Ovary (tissue), 9 donors: Measurements from ENCODE around the gene SLFN5. TPM values are rescaled to one million over a fixed set of nuclear protein-coding genes. Genes with fewer than 3 reads are reported as not detected.

Experiments
- DNase-seq, 5 donors: peaks; one replicate each; pipeline ENCODE4 v3.0.0-alpha.2; 2019 to 2020
- H3K27ac ChIP-seq, 2 donors: fragments of 200-600 bp; one replicate each; pipeline versions ENCODE4 v1.5.1 to v1.8.0; 2019 to 2022
- H3K27me3 ChIP-seq: fragments of 200-600 bp; one replicate; pipeline ENCODE4 v1.8.0; 2022
- H3K36me3 ChIP-seq: fragments of 200-600 bp; sonication (generic); one replicate; pipeline ENCODE4 v1.5.1; 2019
- H3K4me1 ChIP-seq: one replicate; pipeline ENCODE4 v1.8.1; 2013; ENCODE audit warnings: mild to moderate bottlenecking, moderate library complexity; ENCODE audit not compliant: insufficient read depth
- H3K4me3 ChIP-seq: fragments of 200-600 bp; sonication (generic); one replicate; pipeline ENCODE4 v1.5.1; 2017
- H3K9me3 ChIP-seq, 2 donors: fragments of 200-600 bp in 1 of 2; sonication (generic) in 1 of 2; one replicate each; pipeline versions ENCODE4 v1.5.1 to v1.8.1; 2013 to 2019; ENCODE audit warnings: mild to moderate bottlenecking in 1 of 2, moderate library complexity in 1 of 2
- CTCF ChIP-seq, 3 donors: fragments of 450-650 bp in 2 of 3; fragments of 200-600 bp in 1 of 3; IDR thresholded peaks; one replicate each; pipeline versions ENCODE4 v1.5.1 to v1.8.0; 2016 to 2022; ENCODE audit warnings: antibody characterized with exemption in 3 of 3, mild to moderate bottlenecking in 1 of 3
- EP300 ChIP-seq: sonication (generic); formaldehyde crosslinking; IDR thresholded peaks from one replicate; pipeline ENCODE4 v1.6.1; 2017; ENCODE audit warnings: antibody characterized with exemption
- POLR2A ChIP-seq: fragments of 450-650 bp; IDR thresholded peaks from one replicate; pipeline ENCODE4 v1.6.1; 2017; ENCODE audit warnings: antibody characterized with exemption, mild to moderate bottlenecking, moderate library complexity
- WGBS, 3 donors: extraction: QIAGEN DNeasy Blood & Tissue Kit in 1 of 3; methylation state at CpG; one replicate each; pipeline versions ENCODE4 v1.1.5 to v1.1.7; 2013 to 2017; 5-methylcytosine and 5-hydroxymethylcytosine counted together
- intact Hi-C, 4 donors: fragments of 100-400 bp; cut with DNase I; formaldehyde crosslinking; loops; one replicate each; pipeline versions ENCODE4 v1.11.0 to v1.15.1; 2022 to 2023
- polyA plus RNA-seq, 2 donors: library from polyadenylated mRNA; stranded (reverse); fragments of 200-250 nt in 1 of 2; fragments of 350-450 nt in 1 of 2; fragmentation: Illumina TruSeq in 1 of 2; extraction: RNeasy Lipid Tissue Mini Kit (QIAGEN cat#74804) in 1 of 2; gene quantifications; one replicate each; pipeline ENCODE4 v1.2.3, GENCODE V29; 2013 to 2014
- total RNA-seq, 7 donors: library from RNA; depleted of rRNA in 2 of 7; stranded (reverse); fragments of >200 nt in 2 of 7; fragmentation: NEBNext Ultra II Directional in 3 of 7; extraction: Animal tissue kit (Norgen Biotek cat#: 25700) in 3 of 7; gene quantifications; one replicate each; pipeline versions ENCODE4 v1.1.0 to v1.2.4, GENCODE V29; 2016 to 2023
- donor health status: DM: no; HTN: no; CAD: no; lungs with moderate emphysema.
- donor health status: DM: no; HTN: no; CAD: no.
- donor health status: Bipolar disorder and iron deficiency.
- donor health status: DM: yes; HTN: yes; CAD: no.
- donor health status: DM: no; HTN: no; CAD: no.
- donor health status: DM: yes; HTN: yes; CAD: no.

SLFN5 gene
- total and polyA plus RNA-seq, 9 donors = 4.5 to 22.7 (median 17.9) TPM

DNA sequence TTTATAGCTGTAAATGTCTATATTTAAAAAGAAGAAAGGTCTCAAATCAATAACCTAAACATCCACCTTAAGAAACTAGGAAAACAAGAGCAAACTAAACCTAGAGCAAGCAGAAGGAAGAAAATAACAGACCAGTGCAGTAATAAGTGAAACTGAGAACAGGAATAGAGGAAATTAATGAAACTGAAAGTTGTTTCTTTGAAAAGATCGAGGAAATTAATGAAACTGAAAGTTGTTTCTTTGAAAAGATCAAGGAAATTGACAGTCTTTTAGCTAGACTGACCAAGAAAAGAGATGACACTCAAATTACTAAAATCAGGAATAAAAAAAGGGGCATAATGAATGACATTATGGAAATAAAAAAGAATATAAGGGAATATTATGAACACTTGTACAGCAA lies 46.4 kb downstream of the SLFN5 start:
- H3K9me3 ChIP-seq = no peaks in the 10 kb centered on the region

DNA sequence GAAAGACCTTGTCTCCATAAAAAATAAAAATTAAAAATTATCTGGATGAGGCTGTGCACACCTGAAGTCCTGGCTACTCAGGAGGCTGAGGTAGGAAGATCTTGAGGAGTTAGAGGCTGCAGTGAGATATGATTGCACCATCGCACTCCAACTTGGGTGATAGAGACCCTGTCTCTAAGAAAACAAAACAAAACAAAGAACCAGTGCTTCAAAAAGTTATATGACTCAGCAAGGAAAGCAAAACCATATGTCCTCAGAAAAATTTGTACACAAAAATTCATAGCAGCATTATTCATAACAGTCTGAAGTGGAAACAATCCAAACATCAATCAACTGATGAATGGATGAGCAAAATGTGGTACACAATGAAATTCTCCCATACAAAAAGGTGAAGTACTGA lies 48.9 kb downstream of the SLFN5 start:
- WGBS, 3 donors = 52 to 73% (median 69%) methylated on average over 1 of the region's 1 CpG
- Histone ChIP-seq H3K9me3 (no peaks in the 10 kb centered on the region), H3K27ac (no peak overlapping the region), H3K4me1 (no peaks in the 10 kb centered on the region), H3K4me3 (no peak overlapping the region), H3K27me3 (no peaks in the 10 kb centered on the region), H3K36me3 (no peaks in the 10 kb centered on the region)
- DNase-seq = no peak
- intact Hi-C loops = no loop called here
- TF ChIP-seq EP300 = no peak
- no peak for TF ChIP-seq CTCF (IDR thresholded peaks at IDR 0.05)
- TF ChIP-seq POLR2A = no peak

More for the DNA sequence above, 46.4 kb downstream of the SLFN5 start:
- Histone ChIP-seq H3K27ac (no peak overlapping the region), H3K4me1 (no peaks in the 10 kb centered on the region), H3K36me3 (no peaks in the 10 kb centered on the region), H3K27me3 (no peaks in the 10 kb centered on the region), H3K4me3 (no peak overlapping the region)
- TF ChIP-seq EP300 (no peak), POLR2A (no peak), CTCF (IDR thresholded peaks at IDR 0.05) (no peak)
- intact Hi-C loops = no loop called here
- WGBS, 3 donors = 65 to 73% (median 67%) methylated on average over 1 of the region's 1 CpG
- DNase-seq = no peak

DNA sequence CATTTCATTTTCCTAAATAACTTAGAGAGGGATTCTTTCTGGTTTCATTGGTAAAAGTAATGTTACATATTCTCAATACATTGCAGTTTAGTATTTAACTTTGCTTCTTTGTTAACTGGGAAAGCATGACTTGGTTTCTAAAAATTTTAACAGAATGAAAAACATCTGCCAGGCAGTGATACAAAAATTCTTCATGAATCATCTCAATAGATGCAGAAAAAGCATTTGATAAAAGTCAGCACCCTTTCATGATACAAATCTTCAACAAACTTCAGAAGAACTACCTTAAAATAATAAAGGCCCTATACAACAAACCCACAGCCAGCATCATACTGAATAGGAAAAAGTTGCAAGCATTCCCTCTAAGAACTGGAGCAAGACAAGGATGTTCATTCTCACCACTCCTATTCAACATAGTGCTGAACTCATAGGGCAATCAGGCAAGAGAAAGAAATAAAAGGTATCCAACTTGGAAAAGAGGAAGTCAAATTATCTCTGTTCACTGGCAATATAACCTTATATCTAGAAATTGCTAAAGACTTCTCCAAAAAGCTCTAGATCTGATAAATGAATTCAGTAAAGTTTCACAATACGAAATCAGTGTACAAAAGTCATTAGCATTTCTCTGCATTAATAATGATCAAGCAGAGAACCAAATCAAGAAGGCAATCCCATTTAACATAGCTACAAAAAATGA lies 50.4 kb downstream of the SLFN5 start:
- Histone ChIP-seq H3K27me3 (no peaks in the 10 kb centered on the region), H3K4me3 (no peak overlapping the region), H3K36me3 (no peaks in the 10 kb centered on the region), H3K27ac (no peak overlapping the region), H3K9me3 (no peaks in the 10 kb centered on the region), H3K4me1 (no peaks in the 10 kb centered on the region)
- TF ChIP-seq POLR2A (no peak), EP300 (no peak), CTCF (IDR thresholded peaks at IDR 0.05) (no peak)
- no peak for DNase-seq
- 51 to 66% (median 54%) methylated on average over 1 of the region's 1 CpG for WGBS, 3 donors
- intact Hi-C loops = no loop called here

GRCh38 chr17:35294756-35295155 lies 51.9 kb downstream of the SLFN5 start:
- Histone ChIP-seq H3K4me1 (no peaks in the 10 kb centered on the region), H3K27ac (no peak overlapping the region), H3K27me3 (no peaks in the 10 kb centered on the region), H3K9me3 (no peaks in the 10 kb centered on the region), H3K36me3 (no peaks in the 10 kb centered on the region), H3K4me3 (no peak overlapping the region)
- intact Hi-C loops = no loop called here
- 39 to 58% (median 42%) methylated on average over 1 of the region's 1 CpG for WGBS, 3 donors
- DNase-seq = no peak
- TF ChIP-seq POLR2A (no peak), EP300 (no peak), CTCF (IDR thresholded peaks at IDR 0.05) (no peak)
